Mammary epithelial cell (primary cell): ENCODE measurements around the gene PALD1.

Source experiments
- CTCF ChIP-seq, 2 donors: IDR thresholded peaks in 1 of 2; conservative IDR thresholded peaks in 1 of 2; 2 replicates each; pipeline ENCODE4 v1.5.1; 2011 to 2012; ENCODE audit warnings: inconsistent platforms in 2 of 2, low read length in 2 of 2, mild to moderate bottlenecking in 2 of 2, control low read depth in 1 of 2, low read depth in 1 of 2; ENCODE audit not compliant: insufficient read depth in 1 of 2; ENCODE audit errors: extremely low read depth in 1 of 2
- EZH2 ChIP-seq: IDR thresholded peaks from 2 replicates; pipeline ENCODE4 v1.6.1; 2012; ENCODE audit warnings: low read length, inconsistent platforms, borderline replicate concordance

DNA sequence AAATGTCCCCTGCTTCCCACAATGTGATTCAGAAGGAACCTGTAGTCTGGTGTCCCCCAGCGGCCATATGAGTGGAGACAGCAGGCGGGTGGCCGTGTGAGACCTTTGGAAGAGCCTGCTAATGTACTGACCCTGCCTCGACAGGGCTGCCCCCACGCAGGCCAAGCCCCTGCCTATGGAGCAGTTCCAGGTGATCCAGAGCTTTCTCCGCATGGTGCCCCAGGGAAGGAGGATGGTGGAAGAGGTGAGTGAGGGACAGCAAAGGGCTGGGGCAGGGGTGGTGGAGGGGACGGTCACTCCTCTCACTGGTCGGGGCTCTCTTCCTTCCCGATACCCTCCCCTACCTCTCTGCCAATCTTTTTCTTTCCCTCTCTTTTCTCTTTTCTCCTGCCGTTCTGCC, 55.7 kb downstream of the PALD1 start:
- no peak for TF ChIP-seq CTCF (conservative IDR thresholded peaks at IDR 0.05 in 1 of 2, IDR thresholded peaks at IDR 0.05 in 1 of 2; ENCODE audit: extremely low read depth in 1 of 2, insufficient read depth in 1 of 2, low read depth in 1 of 2, low read length in 2 of 2)
- no peak for TF ChIP-seq EZH2
